Neural cell (in vitro differentiated cells): Measurements from ENCODE around the gene AQP12A. TPM values are rescaled to one million over a fixed set of nuclear protein-coding genes. Genes with fewer than 3 reads are reported as not detected.

Experiments
- H2AFZ ChIP-seq: fragments of 200-600, 300-800 bp; sonication (generic), shearing (Covaris generic); 2 replicates; pipeline ENCODE4 v1.6.0; 2014; ENCODE audit warnings: low read depth, mild to moderate bottlenecking, antibody characterized with exemption, low read length, moderate library complexity
- H3F3A ChIP-seq: fragments of 200-600 bp; shearing (Covaris generic); 2 replicates; pipeline ENCODE4 v1.6.1; 2016; ENCODE audit warnings: mild to moderate bottlenecking, moderate library complexity, mixed read lengths, antibody characterized with exemption, low read length; ENCODE audit not compliant: insufficient read depth, poor library complexity, severe bottlenecking
- H3K27ac ChIP-seq: fragments of 200-600, 300-800 bp; sonication (generic), shearing (Covaris generic); 2 replicates; pipeline ENCODE4 v1.5.1; 2014; ENCODE audit warnings: mild to moderate bottlenecking, low read length, moderate library complexity
- H3K27me3 ChIP-seq: fragments of 300-800, 200-600 bp; sonication (generic), shearing (Covaris generic); 2 replicates; pipeline ENCODE4 v1.6.0; 2014; ENCODE audit warnings: mild to moderate bottlenecking, low read depth, low read length, moderate library complexity; ENCODE audit not compliant: insufficient read depth
- H3K36me3 ChIP-seq: fragments of 300-800, 200-600 bp; sonication (generic), shearing (Covaris generic); 2 replicates; pipeline ENCODE4 v1.5.1; 2014; ENCODE audit warnings: mild to moderate bottlenecking, antibody characterized with exemption, low read length, moderate library complexity; ENCODE audit not compliant: insufficient read depth
- H3K4me2 ChIP-seq: fragments of 300-800, 200-600 bp; sonication (generic), shearing (Covaris generic); 2 replicates; pipeline ENCODE4 v1.6.0; 2014; ENCODE audit warnings: mild to moderate bottlenecking, low read length
- H3K4me3 ChIP-seq: fragments of 300-800, 200-600 bp; sonication (generic), shearing (Covaris generic); 2 replicates; pipeline ENCODE4 v1.5.1; 2014; ENCODE audit warnings: mild to moderate bottlenecking, low read length, moderate library complexity
- H3K79me2 ChIP-seq: fragments of 200-600 bp; shearing (Covaris generic); replicated peaks from 2 replicates; pipeline ENCODE4 v1.6.0; 2014; ENCODE audit warnings: mild to moderate bottlenecking, low read length, moderate library complexity; ENCODE audit not compliant: insufficient read depth
- H3K9ac ChIP-seq: fragments of 300-800, 200-600 bp; sonication (generic), shearing (Covaris generic); 2 replicates; pipeline ENCODE4 v1.6.1; 2016; ENCODE audit warnings: mild to moderate bottlenecking, low read length, mixed read lengths
- H3K9me2 ChIP-seq: fragments of 200-600 bp; shearing (Covaris generic); 2 replicates; pipeline ENCODE4 v1.6.1; 2016; ENCODE audit warnings: mild to moderate bottlenecking, low read length, mixed read lengths; ENCODE audit not compliant: insufficient read depth
- H3K9me3 ChIP-seq: fragments of 200-600, 300-800 bp; sonication (generic), shearing (Covaris generic); 2 replicates; pipeline ENCODE4 v1.6.1; 2016; ENCODE audit warnings: mild to moderate bottlenecking, mixed run types, low read length, moderate library complexity, mixed read lengths
- H4K20me1 ChIP-seq: fragments of 200-600 bp; shearing (Covaris generic); 2 replicates; pipeline ENCODE4 v1.6.1; 2016; ENCODE audit warnings: mild to moderate bottlenecking, mixed run types; ENCODE audit not compliant: insufficient read depth
- CTCF ChIP-seq: fragments of 450-650 bp; IDR thresholded peaks from 2 replicates; pipeline ENCODE4 v1.5.1; 2014; ENCODE audit warnings: antibody characterized with exemption, mild to moderate bottlenecking, moderate library complexity; ENCODE audit not compliant: poor library complexity, severe bottlenecking
- EP300 ChIP-seq: fragments of 450-650 bp; conservative IDR thresholded peaks from 2 replicates; pipeline ENCODE4 v1.6.1; 2014; ENCODE audit warnings: antibody characterized with exemption, mild to moderate bottlenecking, moderate library complexity; ENCODE audit not compliant: poor library complexity, severe bottlenecking
- EZH2 ChIP-seq: fragments of 200-600, 300-800 bp; shearing (Covaris generic), sonication (generic); IDR thresholded peaks from 2 replicates; pipeline ENCODE4 v1.6.1; 2014; ENCODE audit warnings: antibody characterized with exemption, low read length, borderline replicate concordance, mild to moderate bottlenecking; ENCODE audit not compliant: insufficient read depth, poor library complexity, severe bottlenecking
- MXI1 ChIP-seq: fragments of 450-650 bp; conservative IDR thresholded peaks from 2 replicates; pipeline ENCODE4 v1.6.1; 2014; ENCODE audit warnings: antibody characterized with exemption, mild to moderate bottlenecking; ENCODE audit not compliant: poor library complexity, severe bottlenecking
- POLR2AphosphoS5 ChIP-seq: IDR thresholded peaks from 2 replicates; pipeline ENCODE4 v1.6.1; 2012
- RAD21 ChIP-seq: fragments of 450-650 bp; conservative IDR thresholded peaks from 2 replicates; pipeline ENCODE4 v1.6.1; 2014; ENCODE audit warnings: antibody characterized with exemption, mild to moderate bottlenecking, moderate library complexity
- REST ChIP-seq: IDR thresholded peaks from 2 replicates; pipeline ENCODE4 v1.6.1; 2012; ENCODE audit warnings: borderline replicate concordance
- SMC3 ChIP-seq: fragments of 450-650 bp; conservative IDR thresholded peaks from 2 replicates; pipeline ENCODE4 v1.6.1; 2014; ENCODE audit warnings: antibody characterized with exemption, mild to moderate bottlenecking, moderate library complexity; ENCODE audit not compliant: poor library complexity
- TAF1 ChIP-seq: IDR thresholded peaks from 2 replicates; pipeline ENCODE4 v1.6.1; 2012; ENCODE audit warnings: low read depth
- polyA plus RNA-seq: library from polyadenylated mRNA; depleted of rRNA; stranded (reverse); fragments of >200 nt; gene quantifications from 2 replicates; pipeline ENCODE4 v1.2.3, GENCODE V29; 2014

Gene AQP12A
- polyA plus RNA-seq, 1 donor from 2014 or later = not detected

GRCh38 chr2:240643811-240644150 is 47.9 kb upstream of the AQP12A start (continued):
- TF ChIP-seq CTCF = no peak
- no peak for TF ChIP-seq SMC3
- no peak for TF ChIP-seq MXI1
- no peak for TF ChIP-seq POLR2AphosphoS5

- Histone ChIP-seq H3K9ac (no peak overlapping the region), H3K27ac (no peak overlapping the region), H3K27me3 (no peaks in the 10 kb centered on the region), H3K9me2 (no peaks in the 10 kb centered on the region), H4K20me1 (no peaks in the 10 kb centered on the region), H3K36me3 (no peaks in the 10 kb centered on the region), H2AFZ (no peak overlapping the region), H3F3A (no peaks in the 10 kb centered on the region), H3K9me3 (no peaks in the 10 kb centered on the region), H3K4me2 (no peak overlapping the region), H3K4me3 (no peak overlapping the region), H3K79me2 (no peaks in the 10 kb centered on the region)
- TF ChIP-seq SMC3 (no peak), REST (no peak), POLR2AphosphoS5 (no peak), MXI1 (no peak), CTCF (no peak), EP300 (no peak), TAF1 (no peak), RAD21 (no peak), EZH2 (no peak)
Measured at GRCh38 chr2:240644171-240644651, 47.5 kb upstream of the AQP12A start.

- no peaks in the 10 kb centered on the region for H4K20me1 ChIP-seq
- H3K27ac ChIP-seq = no peak overlapping the region
- H3K4me3 ChIP-seq = no peak overlapping the region
- no peak overlapping the region for H2AFZ ChIP-seq
- H3K9me2 ChIP-seq = no peaks in the 10 kb centered on the region
- H3K36me3 ChIP-seq = no peaks in the 10 kb centered on the region
- H3K4me2 ChIP-seq = no peak overlapping the region
- TF ChIP-seq EP300 = no peak
- no peak for TF ChIP-seq EZH2
- no peak for TF ChIP-seq REST
- TF ChIP-seq SMC3 = no peak
- no peak for TF ChIP-seq MXI1
- no peak for TF ChIP-seq RAD21
- no peak for TF ChIP-seq CTCF
- no peak for TF ChIP-seq POLR2AphosphoS5
- TF ChIP-seq TAF1 = no peak
- H3K9ac ChIP-seq = no peak overlapping the region
- H3K79me2 ChIP-seq = no peaks in the 10 kb centered on the region
- H3K27me3 ChIP-seq = no peaks in the 10 kb centered on the region
- no peaks in the 10 kb centered on the region for H3F3A ChIP-seq
- H3K9me3 ChIP-seq = no peaks in the 10 kb centered on the region
Measured at GRCh38 chr2:240644859-240645301, 46.8 kb upstream of the AQP12A start.
